Stimulated activated CD8-positive, alpha-beta memory T cell treated with anti-CD3 and anti-CD28 coated beads, Interleukin-7, amount 100 ng/mL, for 1 hour (primary cell): ENCODE data around the gene CYTH3.
"Not testable (repeated sequence)": the region's sequence is repeated elsewhere in the genome, so short reads cannot be mapped to it uniquely, and the experiment has no call there.

Experiments used
- DNase-seq, 2 donors: peaks; one replicate each; pipeline ENCODE4 v3.0.0-alpha.2; 2020; ENCODE audit warnings: low read depth in 2 of 2

Gene CYTH3

GRCh38 chr7:6193709-6194108 is 78.7 kb downstream of the CYTH3 start:
- no peak for DNase-seq

DNA sequence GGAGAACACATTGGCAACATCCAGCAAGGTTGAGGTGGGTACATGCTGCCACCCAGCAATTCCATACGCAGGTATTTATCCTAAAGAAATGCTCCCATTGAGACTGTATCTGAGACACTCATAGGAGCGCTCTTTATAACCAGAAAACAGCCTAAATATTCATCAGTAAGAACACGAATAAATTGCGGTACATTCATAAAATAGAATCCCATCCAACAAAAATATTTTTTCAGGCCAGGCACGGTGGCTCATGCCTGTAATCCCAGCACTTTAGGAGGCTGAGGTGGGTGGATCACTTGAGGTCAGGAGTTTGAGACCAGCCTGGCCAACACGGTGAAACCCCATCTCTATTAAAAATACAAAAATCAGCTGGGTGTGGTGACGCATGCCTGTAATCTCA is 81.9 kb downstream of the CYTH3 start:
- not testable (repeated sequence) for DNase-seq

DNA sequence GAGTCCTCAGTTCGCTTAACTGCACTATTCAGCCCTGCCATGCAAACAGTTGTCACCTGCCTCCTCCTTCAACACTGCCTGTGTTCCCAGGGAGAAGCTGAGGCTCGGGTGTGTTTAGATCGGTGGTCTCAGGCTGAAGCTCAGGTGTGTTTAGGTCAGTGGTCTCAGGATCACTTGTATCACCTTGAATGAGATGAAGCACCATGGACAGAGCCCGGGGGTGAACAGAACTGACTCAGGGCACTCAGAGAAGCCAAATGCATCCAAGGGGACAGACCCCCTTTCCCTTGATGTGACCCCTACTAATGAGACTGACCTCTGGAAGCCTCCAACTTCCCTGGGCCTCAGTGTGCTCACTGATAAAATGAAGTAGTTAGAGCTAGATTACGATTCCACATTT is 84.0 kb downstream of the CYTH3 start:
- no peak for DNase-seq

DNA sequence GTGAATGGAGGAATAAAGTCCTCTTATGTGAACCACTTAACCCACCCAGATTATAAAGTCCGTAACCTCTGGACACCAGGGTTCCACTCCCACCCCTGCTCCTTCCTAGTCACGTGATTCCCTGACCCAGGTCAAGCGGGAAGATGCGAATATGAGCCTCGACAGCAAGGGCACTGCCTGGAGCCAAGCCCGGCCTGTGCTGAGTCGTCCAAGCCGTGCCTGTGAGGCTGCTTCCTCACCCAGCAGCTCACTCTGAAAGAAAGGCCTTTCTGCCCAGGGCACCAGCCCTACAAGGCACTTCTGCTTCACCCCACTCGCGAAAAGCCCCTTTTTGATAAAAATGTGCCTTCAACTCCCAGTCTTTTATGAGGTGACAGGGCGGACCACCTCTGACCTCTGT is 85.8 kb downstream of the CYTH3 start:
- no peak for DNase-seq

DNA sequence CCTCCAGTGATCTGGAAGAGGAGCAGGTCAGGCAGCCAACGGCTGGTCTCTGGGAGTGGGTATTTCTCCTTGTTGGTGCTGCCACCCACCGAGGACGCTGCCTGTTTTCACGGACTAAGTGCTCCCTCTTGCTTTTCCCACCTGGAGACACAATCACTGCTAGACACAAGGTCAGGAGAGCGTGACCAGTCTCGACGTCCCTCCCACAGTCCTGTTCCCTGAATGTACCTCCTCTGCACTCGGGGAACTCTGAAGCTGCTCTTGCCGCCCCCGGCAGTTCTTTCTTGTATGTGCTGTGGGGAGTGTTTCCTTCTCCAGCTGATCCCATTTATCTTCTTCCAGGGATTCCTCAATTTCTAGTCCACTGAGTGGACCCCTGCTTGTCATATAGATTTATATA is 89.4 kb downstream of the CYTH3 start:
- no peak for DNase-seq

GRCh38 chr7:6181136-6181535 is 91.3 kb downstream of the CYTH3 start:
- no peak for DNase-seq

GRCh38 chr7:6180344-6180725 is 92.1 kb downstream of the CYTH3 start:
- no peak for DNase-seq

DNA sequence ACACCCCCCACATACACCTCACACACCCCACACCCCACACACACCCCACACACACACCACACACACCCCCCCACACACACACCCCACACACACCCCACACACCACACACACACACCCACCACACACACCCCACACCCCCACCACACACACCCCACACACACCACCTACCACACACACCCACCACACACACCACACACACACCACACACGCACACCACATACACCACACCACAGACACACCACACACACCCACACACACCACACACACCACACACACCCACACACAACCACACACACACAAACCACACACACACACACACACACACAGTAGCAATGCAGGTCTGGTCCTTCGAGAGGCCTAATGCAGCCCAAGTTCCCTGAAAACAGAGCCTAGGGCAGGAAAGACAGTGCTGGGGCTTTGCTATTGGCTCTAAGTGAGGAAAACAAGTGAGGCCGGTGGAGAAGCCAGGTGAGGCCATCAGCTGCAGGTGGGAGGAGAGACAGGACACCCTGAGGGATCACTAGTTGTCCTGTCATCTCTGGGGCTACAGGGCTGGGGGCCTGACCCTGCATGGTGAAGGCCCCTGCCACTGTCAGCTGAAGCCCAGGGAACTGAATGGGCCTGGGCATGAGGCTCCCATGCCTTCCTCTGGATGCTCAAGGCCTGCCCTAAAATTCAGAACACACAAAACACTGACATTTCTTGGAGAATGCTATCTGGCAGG is 92.6 kb downstream of the CYTH3 start:
- DNase-seq, result no peak

DNA sequence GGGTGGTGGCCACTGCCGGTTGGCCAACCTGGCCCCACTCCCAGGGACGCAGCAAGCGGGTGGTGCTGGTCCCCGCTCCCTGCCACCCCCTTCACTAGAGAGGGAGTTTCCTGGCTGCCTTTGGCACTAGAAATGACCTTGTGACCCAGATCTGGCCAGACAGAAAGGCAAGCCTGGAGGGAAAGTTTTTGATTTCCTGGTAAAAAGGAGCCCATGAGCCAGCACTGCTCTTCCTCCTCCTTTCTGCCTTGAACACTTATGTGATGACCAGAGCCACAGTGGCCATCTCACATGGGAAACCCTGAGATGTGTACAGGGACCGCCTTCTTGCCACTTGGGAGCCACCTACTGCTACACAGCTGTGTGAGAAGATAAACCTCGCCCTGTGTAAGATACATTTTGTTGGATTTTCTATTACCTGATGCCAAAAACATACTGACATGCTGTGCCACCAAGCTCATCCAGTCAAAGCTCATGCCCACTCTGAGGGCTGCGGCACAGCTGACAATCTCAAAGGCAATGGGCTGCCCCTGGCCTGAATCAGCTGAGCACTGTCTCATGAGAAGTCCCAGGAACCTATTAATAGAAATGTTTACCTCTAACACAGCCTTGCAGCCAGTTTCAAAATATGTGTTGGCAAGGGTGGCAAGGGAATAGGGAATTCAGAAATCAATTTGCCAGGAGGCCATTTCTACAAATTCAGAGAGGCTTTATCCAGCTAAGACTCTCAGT is 94.0 kb downstream of the CYTH3 start:
- DNase-seq, result no peak

- no peak for DNase-seq
These were observed 96.8 kb downstream of the CYTH3 start for GRCh38 chr7:6175645-6176044.

DNA sequence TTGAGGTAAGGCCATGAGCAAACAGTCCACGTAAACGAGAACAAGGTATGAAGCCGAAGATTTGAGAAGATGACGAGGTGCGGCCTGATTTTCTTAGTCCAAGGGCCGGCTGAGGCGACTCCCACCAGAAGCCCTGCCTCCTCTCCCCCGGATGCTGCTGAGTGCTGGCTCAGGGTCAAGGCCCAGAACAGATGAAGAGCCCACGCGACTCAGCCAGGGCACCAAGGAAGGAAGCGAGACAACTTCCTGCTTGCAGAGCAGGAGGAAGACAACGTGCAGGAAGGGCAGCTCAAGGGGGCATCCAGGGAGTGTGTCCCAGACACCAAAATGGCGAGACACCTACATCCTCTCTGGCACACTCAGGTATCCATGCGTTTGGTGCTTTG is 99.5 kb downstream of the CYTH3 start:
- no peak for DNase-seq

DNA sequence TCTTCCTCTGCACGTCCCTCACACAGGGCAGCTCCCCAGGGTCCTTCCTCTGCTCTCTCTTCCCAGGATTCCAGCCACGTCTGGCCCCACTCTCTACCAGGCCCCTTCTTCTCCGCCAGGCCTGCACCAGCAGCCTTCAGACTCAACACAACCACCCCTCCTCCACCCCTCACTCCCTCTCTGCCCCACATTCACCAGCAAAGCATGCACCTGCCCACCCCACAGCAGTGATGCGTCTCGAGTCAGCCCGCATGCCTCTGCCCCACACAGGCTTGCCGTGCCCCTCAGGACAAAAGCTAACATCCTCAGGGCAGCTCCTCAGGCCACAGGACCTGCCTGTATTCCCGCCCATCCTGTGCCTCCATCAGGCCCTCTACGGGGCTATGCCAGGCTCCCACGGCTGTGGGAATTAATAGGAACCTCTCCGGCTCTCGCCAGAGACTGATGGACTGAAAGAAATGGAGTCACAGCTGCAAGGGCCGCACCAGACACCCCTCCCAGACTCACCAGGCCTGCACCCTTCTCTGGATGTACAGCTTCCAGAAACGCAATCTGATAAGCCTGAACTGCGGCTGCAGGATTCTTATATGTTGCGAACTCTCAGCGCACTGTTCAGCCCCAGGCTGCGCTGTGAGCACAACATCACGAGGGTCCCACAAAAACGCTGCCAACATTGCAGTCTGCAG is 100.1 kb downstream of the CYTH3 start:
- DNase-seq, result no peak

- DNase-seq, result no peak
These were observed 100.7 kb downstream of the CYTH3 start for GRCh38 chr7:6171532-6172223.

GRCh38 chr7:6170571-6171531 is 101.6 kb downstream of the CYTH3 start:
- no peak for DNase-seq

DNA sequence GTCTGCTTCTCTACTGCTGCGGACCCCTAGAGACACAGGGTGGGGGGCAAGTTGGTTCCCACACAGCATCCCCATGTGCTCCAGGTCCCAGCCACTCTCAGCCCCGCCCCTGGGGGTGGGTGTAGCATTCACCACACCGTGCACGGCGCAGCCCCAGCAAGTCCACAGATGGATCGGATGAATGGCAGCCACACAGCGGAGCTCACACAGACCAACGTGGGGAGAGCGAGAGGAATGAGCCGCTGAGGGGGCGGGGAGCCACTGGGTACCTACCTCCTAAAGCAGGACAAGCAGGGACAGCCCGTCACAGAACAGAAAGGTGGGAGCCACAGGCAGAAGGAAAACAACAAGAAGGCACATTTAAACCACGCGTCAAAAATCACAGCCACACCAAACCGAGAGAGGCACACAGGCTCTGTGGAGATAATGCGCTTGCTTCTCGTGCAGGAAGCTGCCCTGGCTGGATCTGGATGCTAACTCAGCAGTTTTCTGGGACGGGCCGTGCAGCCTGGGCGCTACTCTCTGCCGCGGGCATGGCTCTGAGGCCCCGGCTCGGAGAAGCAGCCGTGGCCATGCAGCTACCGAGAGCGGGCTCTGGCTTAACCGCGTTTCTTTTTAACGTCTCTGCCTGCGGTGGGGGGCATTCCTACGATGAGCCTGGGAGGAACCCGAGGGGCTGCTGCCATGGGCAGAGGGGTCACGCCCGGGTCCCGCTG is 102.5 kb downstream of the CYTH3 start:
- no peak for DNase-seq

DNA sequence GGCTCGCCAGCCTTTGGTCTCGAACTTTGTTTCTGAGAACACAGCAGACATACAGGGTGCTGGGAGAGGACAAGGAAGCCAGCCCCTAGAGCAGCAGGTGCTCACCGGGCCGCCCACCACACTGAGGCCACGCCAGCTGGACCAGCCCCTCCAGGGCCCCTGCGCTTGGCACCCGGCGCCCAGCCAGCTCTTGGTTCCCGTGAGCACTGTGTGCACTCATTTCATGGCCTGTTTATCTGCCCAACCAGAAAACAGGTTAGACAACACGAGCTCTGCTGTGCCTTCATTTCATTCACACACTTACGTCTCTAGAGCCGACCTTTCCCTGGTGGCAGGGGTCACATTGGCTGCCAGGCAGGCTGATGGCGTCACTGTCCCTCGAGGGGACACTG is 104.0 kb downstream of the CYTH3 start:
- DNase-seq, result no peak

DNA sequence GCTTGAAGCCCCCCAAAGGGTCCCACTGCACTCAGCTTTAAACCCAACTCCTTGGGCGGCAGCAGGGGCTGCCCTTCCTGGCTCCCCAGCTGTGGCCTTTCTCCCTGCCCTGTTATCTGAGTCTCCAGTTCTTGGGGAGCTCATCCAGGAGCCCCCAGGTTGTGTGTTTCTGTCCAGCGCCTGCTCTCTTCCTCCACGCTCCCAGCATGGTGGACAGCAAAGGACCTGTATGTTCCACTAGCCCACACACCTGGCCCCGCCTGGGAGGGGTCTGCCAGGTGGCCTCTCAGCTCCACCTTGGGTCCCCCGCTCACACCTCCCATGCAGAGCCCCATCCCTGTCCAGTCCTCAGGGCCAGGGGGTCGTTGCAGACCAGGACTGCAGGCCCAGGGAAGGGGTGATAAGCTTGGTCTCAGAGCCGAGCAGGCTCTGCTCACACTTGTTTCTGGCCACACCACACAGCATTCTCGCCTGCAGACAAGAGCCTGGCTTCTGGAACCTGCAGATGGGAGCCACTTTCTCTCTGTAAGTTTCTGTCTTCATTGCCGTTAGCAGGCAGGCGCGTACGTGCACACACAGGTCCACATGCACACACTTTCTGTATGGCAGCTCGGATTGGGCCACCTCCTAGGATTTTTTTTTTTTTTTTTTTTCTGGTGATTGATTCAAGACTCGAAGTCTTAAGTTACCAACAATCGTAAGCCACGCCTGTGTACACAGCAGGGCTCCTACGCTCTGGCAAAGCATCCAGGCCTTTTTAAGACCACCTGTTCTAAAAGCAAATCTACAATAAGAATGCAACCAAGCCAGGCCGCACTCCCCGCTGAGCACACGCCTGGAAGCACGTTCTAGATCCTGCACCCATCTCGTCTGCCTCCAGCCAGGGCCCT is 104.6 kb downstream of the CYTH3 start:
- DNase-seq, result no peak

DNA sequence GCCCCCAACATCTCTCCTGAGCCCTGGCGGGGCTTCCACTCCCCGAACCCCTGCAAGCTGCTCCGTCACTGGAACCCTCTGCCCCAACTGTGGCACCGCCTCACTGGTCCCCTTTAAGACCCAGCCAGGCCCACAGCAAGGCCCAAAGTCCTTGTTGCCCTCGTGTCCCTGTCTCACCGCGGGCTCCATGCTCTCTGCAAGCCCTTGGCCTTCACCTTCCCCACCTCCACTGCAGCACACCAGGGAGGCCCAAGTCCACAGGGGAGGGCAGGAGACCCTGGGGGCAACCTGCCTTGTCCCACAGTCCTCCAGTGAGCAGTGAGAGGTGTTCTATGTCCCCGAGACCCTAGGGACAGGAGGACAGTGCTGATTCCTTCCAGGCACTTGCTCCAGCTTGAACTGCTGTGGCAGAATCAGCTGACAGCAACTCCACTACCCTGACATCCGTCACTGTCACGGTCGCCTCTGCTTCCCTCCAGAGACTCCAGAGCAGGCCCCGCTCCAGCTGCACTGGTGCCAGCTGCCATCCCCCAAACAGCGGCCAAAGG is 105.3 kb downstream of the CYTH3 start:
- no peak for DNase-seq

- no peak for DNase-seq
These were observed 106.0 kb downstream of the CYTH3 start for GRCh38 chr7:6166443-6166891.
